SH-SY5Y (cell line): ENCODE measurements around the gene ZNF516.

Source experiments
- GATA2 ChIP-seq: IDR thresholded peaks from 2 replicates; pipeline ENCODE4 v1.6.1; 2011; ENCODE audit warnings: mild to moderate bottlenecking, low read depth, low read length
- GATA3 ChIP-seq: IDR thresholded peaks from 2 replicates; pipeline ENCODE4 v1.6.1; 2011; ENCODE audit warnings: low read depth, mild to moderate bottlenecking, low read length, moderate library complexity

The ZNF516 gene

DNA sequence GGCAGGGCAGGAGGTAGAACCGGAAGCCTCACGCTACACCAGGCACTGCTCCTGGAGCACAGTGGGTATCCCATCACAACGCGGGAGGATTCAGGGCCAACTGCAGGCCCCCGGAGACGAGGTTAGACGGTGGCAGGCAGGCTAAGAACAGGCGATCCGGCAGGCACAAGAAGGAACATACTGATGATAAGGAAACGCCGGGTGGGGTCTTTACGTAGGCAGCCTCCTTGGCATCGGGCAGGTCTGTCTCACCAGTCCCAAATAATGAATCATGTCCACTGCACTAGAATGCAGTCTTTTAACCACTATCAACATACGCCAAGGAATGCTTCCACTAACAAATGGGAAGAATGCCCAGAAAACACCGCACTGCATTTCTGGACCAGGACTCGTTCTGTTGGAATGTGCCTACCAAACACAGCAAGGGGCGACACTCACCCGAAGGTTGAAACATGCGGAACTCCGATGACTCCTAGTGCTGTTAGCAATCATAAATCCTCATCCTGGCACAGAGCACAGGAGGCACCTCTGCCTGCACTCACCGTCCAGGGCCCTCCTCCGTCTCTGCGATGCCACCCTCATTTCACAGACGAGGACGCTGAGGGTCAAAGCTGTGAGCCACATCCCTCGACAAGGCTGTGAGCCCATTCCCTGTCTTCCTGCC, 35.2 kb downstream of the ZNF516 start:
- TF ChIP-seq GATA3 (no peak), GATA2 (no peak)

DNA sequence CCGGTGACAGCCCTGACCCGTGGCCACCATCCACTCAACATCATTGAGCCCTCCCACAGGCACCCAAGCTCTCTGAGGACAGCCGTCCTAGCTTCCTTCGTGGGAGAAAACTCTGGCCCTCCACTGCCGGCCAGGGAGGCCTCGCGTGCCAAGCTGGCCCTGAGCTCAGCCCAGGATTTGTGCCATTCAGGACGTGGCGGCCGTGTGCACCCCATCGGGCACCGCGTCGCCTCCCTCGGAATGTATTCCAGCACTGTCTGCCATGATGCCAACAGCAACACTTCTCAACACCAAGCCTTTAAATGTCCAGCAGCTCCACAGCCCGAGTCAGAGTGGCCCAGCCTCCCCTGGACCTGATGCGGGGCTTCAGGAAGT, 35.7 kb downstream of the ZNF516 start:
- no peak for TF ChIP-seq GATA2
- no peak for TF ChIP-seq GATA3

DNA sequence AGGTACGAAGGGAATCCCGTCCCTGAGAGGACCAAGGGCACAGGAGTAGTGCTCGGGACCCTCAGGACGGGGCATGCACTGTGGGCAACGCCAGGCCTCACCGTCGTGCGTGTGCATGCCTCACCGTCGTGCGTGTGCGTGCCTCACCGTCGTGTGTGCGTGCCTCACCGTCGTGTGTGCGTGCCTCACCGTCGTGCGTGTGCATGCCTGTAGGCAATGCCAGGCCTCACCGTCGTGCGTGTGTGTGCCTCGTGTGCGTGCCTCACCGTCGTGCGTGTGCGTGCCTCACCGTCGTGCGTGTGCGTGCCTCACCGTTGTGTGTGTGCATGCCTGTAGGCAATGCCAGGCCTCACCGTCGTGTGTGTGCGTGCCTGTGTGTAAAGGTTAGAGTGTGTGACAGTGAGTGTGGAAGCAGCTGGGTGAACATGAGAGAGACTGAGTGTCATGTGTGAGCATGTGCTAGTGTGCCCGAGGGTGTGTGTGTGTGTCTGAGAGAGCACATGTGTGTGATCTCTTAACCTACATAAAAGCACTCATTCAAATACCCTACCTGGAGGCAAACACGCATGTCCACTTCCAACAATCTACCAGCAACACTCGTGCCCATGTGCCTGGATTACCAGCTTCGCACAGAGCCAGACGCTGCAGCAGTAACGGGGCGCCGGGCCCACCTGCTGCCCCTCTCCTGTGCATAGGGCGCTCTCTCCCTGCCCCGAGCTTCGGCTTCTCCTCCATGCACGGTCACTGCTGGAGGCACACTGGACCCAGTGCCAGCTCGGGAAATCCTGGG, 36.3 kb downstream of the ZNF516 start:
- TF ChIP-seq GATA2, result no peak
- no peak for TF ChIP-seq GATA3

GRCh38 chr18:76457957-76458356, 37.1 kb downstream of the ZNF516 start:
- TF ChIP-seq GATA3 (no peak), GATA2 (no peak)

DNA sequence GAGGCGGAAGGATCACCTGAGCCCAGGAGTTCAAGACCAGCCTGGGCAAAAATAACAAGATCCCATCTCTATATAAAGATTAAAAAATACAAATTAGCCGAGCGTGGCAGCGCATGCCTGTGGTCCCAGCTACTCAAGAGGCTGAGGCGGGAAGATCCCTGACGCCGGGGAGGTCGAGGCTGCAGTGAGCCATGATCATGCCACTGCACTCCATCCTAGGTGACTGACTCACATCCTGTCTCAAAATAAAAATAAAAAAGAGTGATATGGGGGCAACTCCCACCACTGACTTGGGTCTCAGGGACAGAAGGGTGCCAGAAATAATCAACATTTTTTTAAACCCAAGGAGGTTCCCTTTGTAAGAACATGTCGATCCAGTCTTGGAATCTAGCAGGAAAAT, 37.6 kb downstream of the ZNF516 start:
- TF ChIP-seq GATA3 (no peak), GATA2 (no peak)

DNA sequence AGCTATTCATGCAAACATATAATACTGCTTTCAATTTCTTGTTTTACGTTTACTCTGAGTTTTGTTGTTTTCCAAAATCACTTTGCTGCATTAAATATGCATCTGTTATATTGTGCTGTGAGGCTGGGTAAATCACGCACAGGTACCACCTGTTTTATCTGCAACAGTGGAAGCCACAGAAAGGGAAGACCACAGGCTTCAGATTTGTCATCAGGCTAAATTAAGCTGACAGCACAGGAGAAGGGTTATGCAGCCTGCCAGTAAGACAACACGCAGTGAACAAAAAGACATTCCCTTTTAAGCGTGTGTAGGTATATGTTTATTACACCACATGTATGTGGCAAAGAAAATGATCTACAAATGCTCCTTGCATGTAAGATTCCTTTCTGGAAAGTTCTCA, 38.2 kb downstream of the ZNF516 start:
- TF ChIP-seq GATA3, result no peak
- no peak for TF ChIP-seq GATA2

DNA sequence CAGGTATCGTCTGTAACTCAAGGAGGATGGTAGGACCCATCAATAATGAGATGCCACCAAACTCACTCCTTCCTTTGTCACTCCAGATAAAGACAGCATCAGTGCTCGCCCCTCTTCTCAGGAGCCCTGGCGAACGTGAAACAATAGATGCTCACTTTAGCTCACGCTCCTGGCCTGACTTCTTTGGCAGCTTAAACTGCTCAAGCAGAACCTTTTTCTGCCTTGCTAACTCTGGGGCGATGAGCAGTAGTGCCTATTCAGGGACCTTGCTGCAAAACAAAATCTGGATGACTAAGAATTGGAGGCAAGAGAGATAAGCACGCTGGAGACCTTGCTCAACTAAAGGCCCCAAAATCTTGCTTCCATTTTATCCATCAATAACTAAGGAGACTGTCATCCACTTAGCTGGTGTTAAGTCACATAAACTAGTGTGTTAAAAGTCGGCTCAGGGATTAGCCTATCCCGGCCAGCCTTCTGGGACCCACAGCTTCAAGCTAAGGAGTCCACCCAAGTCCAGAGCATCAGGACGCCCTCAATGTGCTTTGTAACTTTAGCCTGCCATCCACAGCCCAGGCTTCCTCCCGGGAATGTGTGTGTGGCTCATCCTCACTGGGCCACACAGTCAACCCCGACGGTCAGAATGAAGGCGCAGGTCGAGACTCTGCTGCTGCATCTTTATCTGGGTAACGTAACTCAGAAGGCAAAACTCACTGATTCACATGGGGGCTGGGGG, 38.9 kb downstream of the ZNF516 start:
- TF ChIP-seq GATA2 (no peak), GATA3 (no peak)

DNA sequence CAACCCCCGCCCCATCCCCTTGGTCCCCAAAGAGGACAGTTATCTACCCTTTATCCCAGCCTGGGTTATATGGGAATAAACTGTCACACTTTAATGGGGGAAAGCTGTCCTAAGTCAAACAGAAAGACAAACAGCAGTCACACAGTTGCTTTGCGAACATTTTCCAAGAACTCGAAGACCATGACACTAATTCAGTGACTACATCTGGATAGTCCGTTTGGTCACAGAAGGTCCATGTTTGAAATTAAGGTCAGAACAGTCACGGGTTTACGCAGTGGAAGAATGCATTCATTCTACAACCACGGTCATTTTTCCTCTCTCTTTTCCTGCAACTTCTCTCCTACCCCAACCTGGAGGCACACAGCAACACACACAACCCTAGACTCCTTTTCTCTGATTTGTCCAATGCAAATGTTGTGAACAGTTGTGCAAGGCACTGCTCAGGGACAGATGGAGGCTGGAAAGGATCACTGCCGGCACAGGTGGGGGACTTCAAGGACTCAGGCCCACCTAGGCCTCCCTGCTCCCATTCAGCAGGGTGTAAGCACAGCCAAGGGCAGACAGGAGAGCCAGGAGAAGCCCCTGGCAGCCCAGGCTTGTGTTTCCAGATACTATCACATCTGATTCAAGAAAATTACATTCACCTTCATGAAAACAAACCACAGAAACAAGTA, 39.9 kb downstream of the ZNF516 start:
- TF ChIP-seq GATA2, result no peak
- no peak for TF ChIP-seq GATA3

GRCh38 chr18:76454418-76454817, 40.6 kb downstream of the ZNF516 start:
- TF ChIP-seq GATA2 (no peak), GATA3 (no peak)

DNA sequence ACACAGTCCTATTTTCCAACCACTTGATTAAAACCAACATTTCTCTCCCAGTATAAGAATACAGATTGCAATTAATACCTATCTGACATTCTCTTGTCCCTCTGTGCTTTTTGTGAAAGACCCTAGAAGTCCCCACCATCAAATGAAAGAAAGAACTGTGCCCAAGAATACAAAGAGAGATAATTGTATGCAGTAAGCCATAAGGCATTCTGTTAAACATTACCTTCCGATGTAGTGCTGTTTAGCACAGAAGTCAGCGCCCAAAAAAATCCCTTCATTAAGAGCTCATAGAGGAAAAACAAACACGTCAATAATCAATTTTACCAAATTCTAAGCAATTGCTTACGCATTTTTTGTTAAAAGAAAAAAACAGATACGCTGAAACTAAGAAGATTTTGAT, 41.1 kb downstream of the ZNF516 start:
- TF ChIP-seq GATA3 (no peak), GATA2 (no peak)

GRCh38 chr18:76453057-76453561, 41.9 kb downstream of the ZNF516 start:
- TF ChIP-seq GATA3 (no peak), GATA2 (no peak)

DNA sequence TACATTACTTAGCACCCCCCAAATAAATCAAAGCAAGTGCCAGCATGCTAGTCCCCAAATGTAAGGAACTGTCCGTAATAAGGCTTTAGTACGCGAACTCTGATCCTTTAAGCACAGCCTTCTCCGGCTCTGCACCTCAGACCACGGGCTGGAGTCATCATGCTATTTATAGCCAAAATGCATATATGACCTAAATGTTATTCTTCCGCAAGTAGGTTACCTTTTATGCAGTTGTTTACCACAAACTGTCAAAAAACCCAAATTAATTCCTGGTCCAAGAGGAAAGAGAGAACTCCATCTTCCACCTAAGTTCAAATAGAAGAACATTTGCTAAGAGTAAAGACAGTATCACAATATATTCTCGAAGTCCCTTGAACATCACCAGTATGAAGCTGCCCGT, 42.7 kb downstream of the ZNF516 start:
- TF ChIP-seq GATA2 (no peak), GATA3 (no peak)

DNA sequence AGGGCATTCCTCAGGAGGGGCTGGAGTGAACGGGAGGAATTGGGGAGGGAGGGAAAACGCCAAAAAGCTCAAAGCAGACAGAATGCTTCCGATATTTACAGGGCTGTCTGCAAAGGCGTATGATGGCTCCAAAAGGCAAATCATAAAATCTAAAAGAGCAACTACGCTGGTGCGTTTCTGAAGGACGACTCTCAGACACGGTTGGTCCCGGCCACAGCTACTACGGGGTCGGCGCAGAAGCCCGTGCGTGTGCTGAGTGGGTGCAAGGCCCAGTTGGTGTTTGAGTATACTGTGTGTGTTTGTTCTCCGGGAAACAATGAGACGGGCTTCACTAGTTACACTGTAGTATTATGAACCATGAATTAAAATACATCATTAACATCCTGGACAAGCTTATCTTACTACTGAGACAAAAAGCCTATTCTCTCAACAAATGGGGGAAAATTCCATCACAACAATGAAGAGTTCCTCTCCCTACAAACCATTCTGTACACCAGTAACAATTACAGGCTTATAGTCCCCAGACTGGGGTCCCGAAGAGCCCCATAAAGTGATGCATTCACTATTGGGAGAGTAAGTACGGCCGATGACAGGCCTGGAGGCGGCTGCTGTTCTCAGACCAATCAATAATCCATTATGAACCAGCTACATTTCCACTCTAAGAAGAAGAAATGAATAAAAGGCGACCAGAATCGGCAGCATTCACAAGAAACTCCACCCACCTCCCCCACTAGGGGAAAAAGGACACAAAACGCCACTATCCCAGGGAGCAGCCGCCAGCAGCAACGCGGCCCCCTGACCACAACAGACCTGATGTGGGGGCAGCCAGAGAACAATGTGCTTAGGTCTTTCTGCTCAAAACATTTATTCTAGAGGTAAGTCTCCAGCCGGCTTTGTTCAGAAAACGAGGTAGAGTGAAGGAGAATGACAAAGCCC, 43.4 kb downstream of the ZNF516 start:
- TF ChIP-seq GATA2 (no peak), GATA3 (no peak)
